Fibroblast of skin of scalp (primary cell): Measurements from ENCODE around the gene RIMBP2.

Experiments
- DNase-seq: peaks from one replicate; pipeline ENCODE4 v3.0.0-alpha.2; 2013

Gene RIMBP2

GRCh38 chr12:130566446-130567155 lies 149.5 kb downstream of the RIMBP2 start:
- no peak for DNase-seq

DNA sequence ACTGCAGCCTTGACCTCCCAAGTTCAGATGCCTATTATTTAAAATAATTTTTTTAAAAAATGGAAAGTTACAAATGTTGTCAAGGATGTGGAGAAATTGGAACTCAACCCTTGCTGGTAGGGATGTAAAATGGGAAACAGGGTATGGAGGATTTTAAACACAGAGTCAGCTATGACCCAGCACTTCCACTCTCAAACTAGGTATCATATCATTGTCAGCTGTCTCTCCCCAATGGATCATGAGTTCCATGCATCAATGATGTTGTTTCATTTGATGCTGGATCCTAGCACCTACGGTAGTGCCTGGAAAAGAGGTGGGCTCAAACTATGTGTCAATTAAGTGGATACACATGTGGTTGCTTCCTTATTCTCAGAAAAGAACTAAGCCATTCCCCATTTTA lies 150.9 kb downstream of the RIMBP2 start:
- DNase-seq = no peak

DNA sequence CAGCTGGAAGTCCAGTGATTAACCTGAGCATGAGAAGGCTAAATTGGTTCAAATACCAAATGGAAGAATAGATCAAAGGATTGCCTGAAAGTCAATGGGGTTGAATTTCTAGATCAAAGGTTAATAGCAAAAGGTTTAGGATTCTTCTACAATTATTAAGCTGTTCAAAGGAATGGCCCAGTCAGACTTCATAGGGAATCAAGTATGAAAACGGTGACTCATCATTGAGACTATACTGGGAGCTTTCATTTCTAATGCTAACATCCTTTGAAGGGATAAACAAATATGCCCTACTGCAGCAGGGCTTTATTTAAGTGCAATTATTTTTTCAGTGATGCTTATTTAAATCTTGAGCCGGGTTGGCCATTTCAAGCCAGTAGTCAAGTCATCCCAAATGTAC lies 152.8 kb downstream of the RIMBP2 start:
- no peak for DNase-seq

- DNase-seq = no peak
Observed at GRCh38 chr12:130562716-130563115, 153.4 kb downstream of the RIMBP2 start.

DNA sequence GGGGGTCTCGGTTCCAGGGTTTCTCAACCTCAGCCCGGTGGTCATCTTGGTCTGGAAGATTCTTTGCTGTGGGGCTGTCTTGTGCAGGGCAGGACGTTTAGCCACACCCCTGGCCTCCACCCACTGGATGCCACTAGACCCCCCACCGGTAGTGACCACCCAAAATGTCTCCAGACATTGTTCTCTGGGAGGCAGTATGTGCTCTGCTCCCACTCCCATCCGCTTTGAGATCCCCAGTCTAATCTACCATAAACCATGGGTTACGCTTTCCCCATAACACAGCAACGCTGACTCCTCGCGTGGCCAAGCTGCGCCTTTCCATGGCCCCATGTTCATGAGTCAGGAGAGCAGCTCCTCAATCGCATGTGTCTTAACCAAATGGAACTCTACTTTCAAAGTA lies 155.8 kb downstream of the RIMBP2 start:
- no peak for DNase-seq

DNA sequence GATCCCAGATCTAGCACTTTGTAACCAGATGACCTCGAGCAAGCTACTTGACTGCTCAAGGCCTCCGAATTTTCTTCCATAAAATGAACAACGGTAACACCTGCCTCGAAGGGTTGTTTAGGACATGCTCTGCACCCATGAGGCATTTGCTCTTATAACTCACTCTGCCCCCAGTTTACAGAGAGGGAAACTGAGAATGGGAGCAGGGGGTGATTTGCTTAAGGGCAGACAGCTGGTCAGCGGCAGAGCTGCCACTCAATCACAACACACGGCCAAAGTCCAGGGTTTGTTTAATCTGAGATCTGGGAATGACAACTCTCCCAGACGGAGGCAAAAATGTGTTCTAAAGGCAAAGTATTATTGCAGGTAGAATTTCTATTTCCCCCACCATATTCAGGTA lies 156.3 kb downstream of the RIMBP2 start:
- DNase-seq = no peak

GRCh38 chr12:130557886-130558765 lies 158.0 kb downstream of the RIMBP2 start:
- DNase-seq = no peak

DNA sequence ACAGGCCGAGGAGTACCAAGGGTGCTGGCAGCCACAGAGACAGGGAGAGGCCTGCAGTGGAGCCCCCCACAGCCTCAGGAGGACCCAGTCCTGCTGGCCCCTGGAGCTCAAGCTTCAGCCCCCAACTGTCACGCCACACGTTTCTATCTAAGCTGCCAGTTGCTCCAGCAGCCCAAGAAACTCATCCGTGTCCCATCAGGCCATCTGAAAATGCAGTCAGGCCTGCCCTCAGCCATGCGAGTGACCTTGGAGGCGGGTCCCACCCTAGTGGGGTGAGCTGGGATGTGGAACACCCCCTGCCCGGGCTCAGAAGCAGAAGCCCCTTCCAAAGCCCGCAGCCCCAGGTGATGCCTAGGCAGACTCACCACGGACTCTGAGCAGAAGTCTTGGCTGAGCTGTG lies 158.9 kb downstream of the RIMBP2 start:
- no peak for DNase-seq

DNA sequence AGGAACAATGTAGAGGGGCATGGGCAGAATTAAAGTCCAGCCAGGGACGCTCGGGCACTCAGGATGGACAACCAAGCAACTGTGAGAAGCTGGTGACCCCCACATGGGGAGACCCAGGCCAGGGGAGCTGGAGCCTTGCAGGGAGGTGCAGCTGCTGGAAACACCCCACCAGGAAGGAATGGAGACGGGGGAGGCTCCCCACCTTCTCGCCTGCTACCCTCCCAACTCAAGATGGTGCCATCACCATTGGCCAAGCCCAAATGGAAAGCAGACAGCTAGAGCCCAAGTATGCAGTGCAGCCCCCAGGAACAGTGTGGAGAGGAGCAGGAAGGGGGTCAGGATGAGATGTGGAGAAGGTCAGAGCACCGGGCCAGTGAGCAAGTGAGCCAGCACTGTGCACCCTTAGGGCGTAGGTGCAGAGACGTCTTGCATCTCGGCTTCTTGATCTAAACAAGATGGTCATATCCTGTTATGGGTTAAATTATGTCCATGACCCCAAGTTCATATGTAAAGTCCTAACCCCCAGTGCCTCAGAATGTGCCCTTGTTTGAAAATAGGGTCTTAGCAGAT lies 159.5 kb downstream of the RIMBP2 start:
- DNase-seq = no peak

GRCh38 chr12:130555628-130556485 lies 160.2 kb downstream of the RIMBP2 start:
- no peak for DNase-seq

- no peak for DNase-seq
Observed at GRCh38 chr12:130555221-130555620, 160.9 kb downstream of the RIMBP2 start.

- no peak for DNase-seq
Observed at GRCh38 chr12:130552483-130552996, 163.6 kb downstream of the RIMBP2 start.

DNA sequence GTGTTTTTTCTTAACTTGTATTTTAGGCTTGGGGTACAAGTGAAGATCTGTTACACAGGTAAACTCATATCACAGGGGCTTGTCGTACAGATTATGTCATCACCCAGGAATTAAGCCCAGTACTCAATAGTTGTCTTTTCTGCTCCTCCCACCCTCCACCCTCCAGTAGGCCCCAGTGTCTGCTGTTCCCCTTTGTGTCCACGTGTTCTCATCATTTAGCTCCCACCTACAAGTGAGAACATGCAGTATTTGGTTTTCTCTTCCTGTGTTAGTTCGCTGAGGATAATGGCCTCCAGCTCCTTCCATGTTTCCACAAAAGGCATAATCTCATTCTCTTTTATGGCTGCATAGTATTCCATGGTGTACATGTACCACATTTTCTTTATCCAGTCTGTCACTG lies 166.7 kb downstream of the RIMBP2 start:
- no peak for DNase-seq

GRCh38 chr12:130547480-130548155 lies 168.5 kb downstream of the RIMBP2 start:
- DNase-seq = no peak

- no peak for DNase-seq
Observed at GRCh38 chr12:130546494-130546893, 169.6 kb downstream of the RIMBP2 start.

DNA sequence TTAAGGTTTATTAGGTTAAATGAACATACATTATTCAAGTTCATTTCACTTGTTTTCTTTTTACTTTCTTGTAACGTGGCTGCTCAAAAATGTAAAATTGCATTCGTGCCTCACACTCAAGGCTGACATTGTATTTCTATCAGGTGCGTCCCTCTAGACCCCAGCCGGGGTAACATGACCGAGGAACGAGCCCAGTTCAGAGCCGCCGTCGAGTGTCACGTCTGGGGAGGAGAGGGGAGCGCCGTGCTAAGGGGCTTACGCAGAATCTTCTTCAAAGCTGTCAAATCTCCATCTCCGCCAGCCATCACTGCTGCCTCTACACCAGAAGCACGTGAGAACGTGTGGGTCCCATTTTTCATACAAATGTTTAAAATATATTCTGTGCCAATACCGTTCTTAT lies 170.6 kb downstream of the RIMBP2 start:
- DNase-seq = no peak

GRCh38 chr12:130540376-130540775 lies 175.7 kb downstream of the RIMBP2 start:
- DNase-seq = no peak

GRCh38 chr12:130538343-130539095 lies 177.6 kb downstream of the RIMBP2 start:
- no peak for DNase-seq

DNA sequence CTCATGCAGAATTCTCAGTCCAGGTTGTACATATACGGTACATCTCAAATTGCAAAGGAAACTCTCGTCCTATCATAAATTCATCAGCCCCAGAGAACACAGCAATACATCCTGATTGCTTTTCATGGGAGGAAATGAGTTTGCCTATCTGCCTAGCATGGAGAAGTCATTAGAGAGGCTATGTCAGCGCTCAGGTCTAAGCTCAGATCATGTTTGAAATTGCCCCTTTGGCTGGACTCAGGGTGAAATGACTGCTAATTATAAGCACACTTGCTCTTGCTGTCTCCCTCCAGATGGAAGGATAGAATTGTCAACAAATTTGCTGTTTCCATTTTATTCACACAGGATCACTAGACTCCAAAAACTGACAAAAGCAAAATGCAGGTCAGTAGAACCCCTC lies 178.4 kb downstream of the RIMBP2 start:
- no peak for DNase-seq

GRCh38 chr12:130537051-130537450 lies 179.0 kb downstream of the RIMBP2 start:
- no peak for DNase-seq

DNA sequence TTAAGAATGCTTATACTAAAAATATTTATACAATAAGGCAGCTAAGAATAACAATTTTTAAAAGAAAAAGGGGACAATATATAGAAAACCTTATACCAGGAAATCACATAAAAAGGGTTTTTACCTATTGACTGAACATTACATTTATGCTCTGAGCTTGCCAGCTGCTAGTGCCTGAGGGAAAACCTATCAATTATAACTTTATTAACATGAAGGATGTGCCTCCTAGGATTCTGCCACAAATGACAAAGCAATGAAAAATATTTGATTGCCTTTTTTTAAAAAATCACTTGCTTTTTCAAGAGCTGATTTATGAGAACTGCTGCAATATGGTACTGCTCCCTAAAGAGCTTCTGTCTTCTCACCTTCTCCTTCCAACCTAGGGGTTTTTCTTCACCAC lies 185.7 kb downstream of the RIMBP2 start:
- no peak for DNase-seq
